HEK293 (cell line): ENCODE data around the gene NFKBIL1.
A peak's percentile ranks its signal among the peaks of the same experiment; 100 is the strongest.

ENCODE experiments used
- CTCF ChIA-PET: fragments of 350-600 bp; formaldehyde crosslinking; extraction: SDS; loops from one replicate; lab custom pipeline; 2021; ENCODE audit warnings: antibody characterized with exemption; lab: Yijun Ruan, JAX
- POLR2A ChIA-PET: fragments of 300-600 bp; formaldehyde crosslinking; extraction: SDS; loops from one replicate; lab custom pipeline; 2020; ENCODE audit warnings: antibody characterized with exemption, inconsistent platforms; lab: Yijun Ruan, JAX
- H3K27ac ChIP-seq: fragments of 200-500 bp; sonication (Bioruptor generic); 2 replicates; pipeline ENCODE4 v1.5.1; 2014; ENCODE audit warnings: low read depth, low read length, control low read depth, inconsistent platforms; ENCODE audit errors: extremely low read depth
- H3K36me3 ChIP-seq, 2 experiments: fragments of 200-500 bp in 1 of 2; sonication (Bioruptor generic) in 1 of 2; 1 replicate in 1 of 2; 2 replicates in 1 of 2; pipeline ENCODE4 v1.5.1; 2014 to 2017; ENCODE audit warnings: inconsistent platforms in 2 of 2, low read length in 2 of 2; ENCODE audit not compliant: control insufficient read depth in 2 of 2, insufficient read depth in 1 of 2
- H3K4me1 ChIP-seq: fragments of 200-500 bp; sonication (Bioruptor generic); 2 replicates; pipeline ENCODE4 v1.5.1; 2014; ENCODE audit warnings: mild to moderate bottlenecking, low read length, inconsistent platforms; ENCODE audit not compliant: control insufficient read depth, insufficient read depth
- H3K4me3 ChIP-seq: 2 replicates; pipeline ENCODE4 v1.5.1; 2011; ENCODE audit warnings: low read depth, mild to moderate bottlenecking, control low read depth, low read length, moderate library complexity
- H3K9me3 ChIP-seq: fragments of 200-500 bp; sonication (Bioruptor generic); 2 replicates; pipeline ENCODE4 v1.5.1; 2014; ENCODE audit warnings: low read depth, low read length, inconsistent platforms; ENCODE audit not compliant: control insufficient read depth, insufficient read depth
- INSM2 ChIP-seq: fragments of 450-650 bp; formaldehyde crosslinking; IDR thresholded peaks from 2 replicates; pipeline ENCODE4 v1.5.1; 2016; ENCODE audit warnings: missing biosample characterization, missing genetic modification characterization
- KLF16 ChIP-seq: fragments of 450-650 bp; formaldehyde crosslinking; IDR thresholded peaks from 2 replicates; pipeline ENCODE4 v1.5.1; 2017; ENCODE audit warnings: missing biosample characterization, missing genetic modification characterization
- PRDM10 ChIP-seq: fragments of 450-650 bp; formaldehyde crosslinking; IDR thresholded peaks from 2 replicates; pipeline ENCODE4 v1.5.1; 2016; ENCODE audit warnings: missing biosample characterization, missing genetic modification characterization
- SALL2 ChIP-seq: fragments of 450-650 bp; formaldehyde crosslinking; IDR thresholded peaks from 2 replicates; pipeline ENCODE4 v1.5.0; 2017; ENCODE audit warnings: missing biosample characterization, mild to moderate bottlenecking, missing genetic modification characterization, borderline replicate concordance
- ZBTB17 ChIP-seq: fragments of 450-650 bp; formaldehyde crosslinking; IDR thresholded peaks from 2 replicates; pipeline ENCODE4 v1.5.1; 2016; ENCODE audit warnings: missing biosample characterization, missing genetic modification characterization
- ZBTB8A ChIP-seq: fragments of 450-650 bp; formaldehyde crosslinking; IDR thresholded peaks from 2 replicates; pipeline ENCODE4 v1.5.1; 2016; ENCODE audit warnings: missing biosample characterization, missing genetic modification characterization
- ZFP37 ChIP-seq: fragments of 450-650 bp; formaldehyde crosslinking; IDR thresholded peaks from 2 replicates; pipeline ENCODE4 v1.5.1; 2016; ENCODE audit warnings: missing biosample characterization, missing genetic modification characterization
- ZNF155 ChIP-seq: fragments of 450-650 bp; formaldehyde crosslinking; IDR thresholded peaks from 2 replicates; pipeline ENCODE4 v1.5.1; 2016; ENCODE audit warnings: missing biosample characterization, missing genetic modification characterization
- ZNF214 ChIP-seq: fragments of 450-650 bp; formaldehyde crosslinking; IDR thresholded peaks from 2 replicates; pipeline ENCODE4 v1.5.1; 2017; ENCODE audit warnings: missing biosample characterization, mild to moderate bottlenecking, missing genetic modification characterization, borderline replicate concordance
- ZNF362 ChIP-seq: fragments of 450-650 bp; formaldehyde crosslinking; IDR thresholded peaks from 2 replicates; pipeline ENCODE4 v1.5.1; 2016; ENCODE audit warnings: missing biosample characterization, missing genetic modification characterization
- ZNF404 ChIP-seq: fragments of 450-650 bp; formaldehyde crosslinking; IDR thresholded peaks from 2 replicates; pipeline ENCODE4 v1.5.1; 2017; ENCODE audit warnings: missing biosample characterization, missing genetic modification characterization
- ZNF488 ChIP-seq: fragments of 450-650 bp; formaldehyde crosslinking; IDR thresholded peaks from 2 replicates; pipeline ENCODE4 v1.5.1; 2016; ENCODE audit warnings: missing biosample characterization, missing genetic modification characterization
- ZNF510 ChIP-seq: fragments of 450-650 bp; formaldehyde crosslinking; IDR thresholded peaks from 2 replicates; pipeline ENCODE4 v1.5.1; 2018; ENCODE audit warnings: mild to moderate bottlenecking, missing genetic modification characterization, missing biosample characterization; ENCODE audit not compliant: insufficient replicate concordance
- ZNF560 ChIP-seq: fragments of 450-650 bp; formaldehyde crosslinking; IDR thresholded peaks from 2 replicates; pipeline ENCODE4 v1.5.1; 2017; ENCODE audit warnings: missing biosample characterization, missing genetic modification characterization, borderline replicate concordance
- ZNF580 ChIP-seq: fragments of 450-650 bp; formaldehyde crosslinking; IDR thresholded peaks from 2 replicates; pipeline ENCODE4 v1.5.1; 2016; ENCODE audit warnings: missing biosample characterization, missing genetic modification characterization
- ZNF596 ChIP-seq: fragments of 450-650 bp; IDR thresholded peaks from 2 replicates; pipeline ENCODE4 v1.5.0; 2018; ENCODE audit warnings: missing biosample characterization, mild to moderate bottlenecking, missing genetic modification characterization, moderate library complexity
- ZNF610 ChIP-seq: fragments of 450-650 bp; formaldehyde crosslinking; IDR thresholded peaks from 2 replicates; pipeline ENCODE4 v1.5.1; 2016; ENCODE audit warnings: missing biosample characterization, missing genetic modification characterization, borderline replicate concordance
- ZNF791 ChIP-seq: fragments of 450-650 bp; formaldehyde crosslinking; IDR thresholded peaks from 2 replicates; pipeline ENCODE4 v1.5.1; 2016; ENCODE audit warnings: missing biosample characterization, missing genetic modification characterization
- ZSCAN5A ChIP-seq: fragments of 450-650 bp; formaldehyde crosslinking; IDR thresholded peaks from 2 replicates; pipeline ENCODE4 v1.5.1; 2016; ENCODE audit warnings: missing biosample characterization, missing genetic modification characterization

The NFKBIL1 gene

GRCh38 chr6:31579546-31580437, 32.4 kb downstream of the NFKBIL1 start:
- no peak overlapping the region for H3K4me3 ChIP-seq
- no peaks in the 10 kb centered on the region for H3K36me3 ChIP-seq
- no peak overlapping the region for H3K27ac ChIP-seq
- H3K9me3 ChIP-seq: no peaks in the 10 kb centered on the region
- ChIA-PET POLR2A (interaction anchor here (0.9 to 2.1 kb wide), 7 partner anchors 10 to 251 kb away, joined by 3 to 7 read pairs (median 4); partner anchors contain the start of genes DDX39B and HSPA1B), CTCF (interaction anchor here (0.6 to 18.7 kb wide), 23 partner anchors 9 to 1258 kb away, joined by 3 to 518 read pairs (median 5); partner anchors contain the start of genes ATP6V1G2, LTA, MICA and NCR3)
- peaks cover 4% of the 10 kb centered on the region; the same call in 1 of the 2 replicates for H3K4me1 ChIP-seq
- TF ChIP-seq ZBTB8A (tag by site-specific recombination): 0 out of 2 replicates have a peak, but pooled peaks have one; percentile 12
- TF ChIP-seq PRDM10 (tag by site-specific recombination): peak; percentile 35; the same call in 1 of the 2 replicates
- no peak for TF ChIP-seq ZNF488 (tag by site-specific recombination)
- TF ChIP-seq ZNF610 (tag by site-specific recombination): no peak
- TF ChIP-seq ZNF791: no peak

- POLR2A ChIA-PET: interaction anchor here (0.9 to 2.1 kb wide), 8 partner anchors 11 to 250 kb away, joined by 3 to 7 read pairs (median 4); partner anchors contain the start of genes DDX39B, HSPA1B and NCR3
- no peak overlapping the region for H3K27ac ChIP-seq
Observed at GRCh38 chr6:31580438-31580740, 33.0 kb downstream of the NFKBIL1 start.

More at GRCh38 chr6:31580438-31580740, 33.0 kb downstream of the NFKBIL1 start:
- peaks cover 4% of the 10 kb centered on the region; the same call in 1 of the 2 replicates for H3K4me1 ChIP-seq
- H3K9me3 ChIP-seq: no peaks in the 10 kb centered on the region
- TF ChIP-seq ZNF510: no peak
- TF ChIP-seq KLF16: no peak
- no peak for TF ChIP-seq ZNF214 (tag by site-specific recombination)
- no peak for TF ChIP-seq ZNF560 (tag by site-specific recombination)
- TF ChIP-seq ZSCAN5A (tag by site-specific recombination): no peak
- TF ChIP-seq ZNF155: no peak
- no peak for TF ChIP-seq SALL2 (tag by site-specific recombination)
- no peak for TF ChIP-seq ZNF596 (tag by site-specific recombination)
- TF ChIP-seq ZBTB17: no peak
- TF ChIP-seq ZNF580 (tag by site-specific recombination): no peak
- no peak for TF ChIP-seq INSM2
- TF ChIP-seq ZNF404 (tag by site-specific recombination): no peak
- no peak for TF ChIP-seq ZNF362 (tag by site-specific recombination)
- no peak for TF ChIP-seq ZFP37
- no peaks in the 10 kb centered on the region for H3K36me3 ChIP-seq
- no peak overlapping the region for H3K4me3 ChIP-seq
- CTCF ChIA-PET: interaction anchor here (0.6 to 18.7 kb wide), 25 partner anchors 9 to 1434 kb away, joined by 3 to 518 read pairs (median 4); partner anchors contain the start of genes ATP6V1G2, LTA, MICA and NCR3
